SKM-1 treated with dmso at 0.1 percent for 144 hours (cell line): ENCODE results near the gene CTSO.
"Not testable (repeated sequence)": the region's sequence is repeated elsewhere in the genome, so short reads cannot be mapped to it uniquely, and the experiment has no call there.

ENCODE experiments used
- DNase-seq: peaks from one replicate; lab custom pipeline; 2025; ENCODE audit not compliant: unreplicated experiment; lab: John Stamatoyannopoulos, UW

Gene CTSO

GRCh38 chr4:155956461-155956860 is 2.8 kb upstream of the CTSO start:
- no peak for DNase-seq

GRCh38 chr4:155954939-155955338 is 1.3 kb upstream of the CTSO start:
- no peak for DNase-seq

- DNase-seq = no peak
These were observed 536 bp upstream of the CTSO start for GRCh38 chr4:155954118-155954685.

GRCh38 chr4:155952501-155952901 is 1.2 kb downstream of the CTSO start:
- no peak for DNase-seq

- no peak for DNase-seq
These were observed 3.2 kb downstream of the CTSO start for GRCh38 chr4:155950461-155950860.

- no peak for DNase-seq
These were observed 5.1 kb downstream of the CTSO start for GRCh38 chr4:155948541-155948940.

- no peak for DNase-seq
These were observed 7.2 kb downstream of the CTSO start for GRCh38 chr4:155946486-155946885.

GRCh38 chr4:155944516-155944915 is 9.2 kb downstream of the CTSO start:
- DNase-seq = no peak

- no peak for DNase-seq
These were observed 9.9 kb downstream of the CTSO start for GRCh38 chr4:155943605-155944291.

- DNase-seq = no peak
These were observed 11.8 kb downstream of the CTSO start for GRCh38 chr4:155941820-155942219.

- no peak for DNase-seq
These were observed 12.4 kb downstream of the CTSO start for GRCh38 chr4:155941085-155941790.

GRCh38 chr4:155935389-155935986 is 18.2 kb downstream of the CTSO start:
- no peak for DNase-seq

GRCh38 chr4:155934634-155935033 is 19.0 kb downstream of the CTSO start:
- DNase-seq = not testable (repeated sequence)

GRCh38 chr4:155931634-155932033 is 22.0 kb downstream of the CTSO start:
- DNase-seq = no peak

GRCh38 chr4:155930330-155930729 is 23.3 kb downstream of the CTSO start:
- DNase-seq = no peak

- no peak for DNase-seq
These were observed 23.8 kb downstream of the CTSO start for GRCh38 chr4:155929833-155930232.

- no peak for DNase-seq
These were observed 29.0 kb downstream of the CTSO start for GRCh38 chr4:155924637-155925036.

GRCh38 chr4:155921597-155921996 is 32.1 kb downstream of the CTSO start:
- DNase-seq = no peak

- DNase-seq = no peak
These were observed 38.9 kb downstream of the CTSO start for GRCh38 chr4:155914782-155915181.

GRCh38 chr4:155911905-155912304 is 41.8 kb downstream of the CTSO start:
- no peak for DNase-seq

- DNase-seq = no peak
These were observed 43.9 kb downstream of the CTSO start for GRCh38 chr4:155909615-155910226.
